NB4 (cell line): ENCODE results near the gene RNF17.

ENCODE experiments used
- POLR2A ChIP-seq: IDR thresholded peaks from 2 replicates; pipeline ENCODE4 v1.6.1; 2011; ENCODE audit warnings: mild to moderate bottlenecking; ENCODE audit not compliant: insufficient read length; ENCODE audit errors: extremely low read depth
- TF ChIP-seq, protein P1 (sequence below): IDR thresholded peaks from one replicate; pipeline ENCODE4 v1.5.1; 2012; ENCODE audit warnings: low read depth, low read length

- TF ChIP-seq POLR2A = no peak
- TF ChIP-seq, protein P1, sequence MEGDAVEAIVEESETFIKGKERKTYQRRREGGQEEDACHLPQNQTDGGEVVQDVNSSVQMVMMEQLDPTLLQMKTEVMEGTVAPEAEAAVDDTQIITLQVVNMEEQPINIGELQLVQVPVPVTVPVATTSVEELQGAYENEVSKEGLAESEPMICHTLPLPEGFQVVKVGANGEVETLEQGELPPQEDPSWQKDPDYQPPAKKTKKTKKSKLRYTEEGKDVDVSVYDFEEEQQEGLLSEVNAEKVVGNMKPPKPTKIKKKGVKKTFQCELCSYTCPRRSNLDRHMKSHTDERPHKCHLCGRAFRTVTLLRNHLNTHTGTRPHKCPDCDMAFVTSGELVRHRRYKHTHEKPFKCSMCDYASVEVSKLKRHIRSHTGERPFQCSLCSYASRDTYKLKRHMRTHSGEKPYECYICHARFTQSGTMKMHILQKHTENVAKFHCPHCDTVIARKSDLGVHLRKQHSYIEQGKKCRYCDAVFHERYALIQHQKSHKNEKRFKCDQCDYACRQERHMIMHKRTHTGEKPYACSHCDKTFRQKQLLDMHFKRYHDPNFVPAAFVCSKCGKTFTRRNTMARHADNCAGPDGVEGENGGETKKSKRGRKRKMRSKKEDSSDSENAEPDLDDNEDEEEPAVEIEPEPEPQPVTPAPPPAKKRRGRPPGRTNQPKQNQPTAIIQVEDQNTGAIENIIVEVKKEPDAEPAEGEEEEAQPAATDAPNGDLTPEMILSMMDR = no peak
These were observed 40.8 kb upstream of the RNF17 start for GRCh38 chr13:24723206-24723605.
